AG04449 (cell line): ENCODE measurements around the gene C14orf93.

ENCODE experiments used
- CTCF ChIA-PET: fragments of 350-600 bp; formaldehyde crosslinking; extraction: SDS; loops from one replicate; lab custom pipeline; 2021; ENCODE audit warnings: antibody characterized with exemption; lab: Yijun Ruan, JAX
- POLR2A ChIA-PET: fragments of 400-600, 350-600 bp; formaldehyde crosslinking; extraction: SDS; loops from one replicate; lab custom pipeline; 2020; ENCODE audit warnings: antibody characterized with exemption, inconsistent platforms; lab: Yijun Ruan, JAX
- DNase-seq: peaks from one replicate; pipeline ENCODE4 v3.0.0-alpha.2; 2010; ENCODE audit warnings: low read depth, low spot score
- H3K4me3 ChIP-seq: 2 replicates; pipeline ENCODE4 v1.5.1; 2011; ENCODE audit warnings: low read depth, mild to moderate bottlenecking, control low read depth, low read length
- TF ChIP-seq, protein P1 (sequence below): IDR thresholded peaks from one replicate; pipeline ENCODE4 v1.5.1; 2011; ENCODE audit warnings: mild to moderate bottlenecking, moderate library complexity, low read length, control low read depth, inconsistent platforms; ENCODE audit not compliant: insufficient read depth; ENCODE audit errors: missing control alignments

Gene C14orf93

DNA sequence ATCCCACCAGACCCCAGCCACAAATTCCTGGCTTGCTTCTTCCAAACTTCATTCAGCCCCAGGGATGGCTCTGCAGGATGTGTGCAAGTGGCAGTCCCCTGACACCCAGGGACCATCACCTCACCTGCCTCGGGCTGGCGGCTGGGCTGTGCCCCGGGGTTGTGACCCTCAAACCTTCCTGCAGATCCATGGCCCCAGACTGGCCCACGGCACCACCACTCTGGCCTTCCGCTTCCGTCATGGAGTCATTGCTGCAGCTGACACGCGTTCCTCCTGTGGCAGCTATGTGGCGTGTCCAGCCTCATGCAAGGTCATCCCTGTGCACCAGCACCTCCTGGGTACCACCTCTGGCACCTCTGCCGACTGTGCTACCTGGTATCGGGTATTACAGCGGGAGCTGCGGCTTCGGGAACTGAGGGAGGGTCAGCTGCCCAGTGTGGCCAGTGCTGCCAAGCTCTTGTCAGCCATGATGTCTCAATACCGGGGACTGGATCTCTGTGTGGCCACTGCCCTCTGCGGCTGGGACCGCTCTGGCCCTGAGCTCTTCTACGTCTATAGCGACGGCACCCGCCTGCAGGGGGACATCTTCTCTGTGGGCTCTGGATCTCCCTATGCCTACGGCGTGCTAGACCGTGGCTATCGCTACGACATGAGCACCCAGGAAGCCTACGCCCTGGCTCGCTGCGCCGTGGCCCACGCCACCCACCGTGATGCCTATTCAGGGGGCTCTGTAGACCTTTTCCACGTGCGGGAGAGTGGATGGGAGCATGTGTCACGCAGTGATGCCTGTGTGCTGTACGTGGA, 32.4 kb upstream of the C14orf93 start, which contains the start of gene PSMB11:
Gene PSMB11 (plus strand): TSS at position 51 of the 804 bp plus-strand sequence. CDS start 14 bp downstream, at position 65.
- TF ChIP-seq, protein P1, sequence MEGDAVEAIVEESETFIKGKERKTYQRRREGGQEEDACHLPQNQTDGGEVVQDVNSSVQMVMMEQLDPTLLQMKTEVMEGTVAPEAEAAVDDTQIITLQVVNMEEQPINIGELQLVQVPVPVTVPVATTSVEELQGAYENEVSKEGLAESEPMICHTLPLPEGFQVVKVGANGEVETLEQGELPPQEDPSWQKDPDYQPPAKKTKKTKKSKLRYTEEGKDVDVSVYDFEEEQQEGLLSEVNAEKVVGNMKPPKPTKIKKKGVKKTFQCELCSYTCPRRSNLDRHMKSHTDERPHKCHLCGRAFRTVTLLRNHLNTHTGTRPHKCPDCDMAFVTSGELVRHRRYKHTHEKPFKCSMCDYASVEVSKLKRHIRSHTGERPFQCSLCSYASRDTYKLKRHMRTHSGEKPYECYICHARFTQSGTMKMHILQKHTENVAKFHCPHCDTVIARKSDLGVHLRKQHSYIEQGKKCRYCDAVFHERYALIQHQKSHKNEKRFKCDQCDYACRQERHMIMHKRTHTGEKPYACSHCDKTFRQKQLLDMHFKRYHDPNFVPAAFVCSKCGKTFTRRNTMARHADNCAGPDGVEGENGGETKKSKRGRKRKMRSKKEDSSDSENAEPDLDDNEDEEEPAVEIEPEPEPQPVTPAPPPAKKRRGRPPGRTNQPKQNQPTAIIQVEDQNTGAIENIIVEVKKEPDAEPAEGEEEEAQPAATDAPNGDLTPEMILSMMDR, result no peak
- H3K4me3 ChIP-seq, result no peak within 1 kb of the TSS
- CTCF ChIA-PET, result interaction anchor here (1.0 to 31.7 kb wide), 6 partner anchors 12 to 56 kb away, joined by 4 to 1423 read pairs (median 14); partner anchors contain the start of genes AJUBA and CDH24
- POLR2A ChIA-PET, result no interaction called here
- no peak for DNase-seq

DNA sequence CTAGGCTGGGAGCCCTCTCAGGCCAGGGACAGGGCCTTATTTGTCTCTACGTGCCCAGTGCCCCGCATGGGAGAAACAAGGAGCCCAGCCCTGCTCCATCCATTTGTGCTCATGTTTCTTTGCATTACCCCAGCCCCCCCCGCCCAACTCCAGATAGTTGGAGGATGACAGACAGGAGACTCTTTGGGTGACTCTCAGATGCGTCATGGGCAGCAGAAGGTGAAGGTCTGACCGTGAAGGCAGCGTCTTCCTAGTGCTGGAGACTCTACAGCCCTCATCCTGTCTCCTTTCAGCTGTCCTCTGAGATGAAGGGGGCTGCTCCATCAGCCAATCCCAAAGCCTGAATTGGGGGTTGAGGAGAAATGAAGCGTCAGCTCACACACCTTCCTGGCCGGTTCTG, 31.8 kb upstream of the C14orf93 start:
- no peak for DNase-seq
- POLR2A ChIA-PET, result no interaction called here
- TF ChIP-seq, protein P1, result no peak
- CTCF ChIA-PET, result interaction anchor here (1.0 to 31.7 kb wide), 5 partner anchors 13 to 55 kb away, joined by 4 to 1423 read pairs (median 24); partner anchors contain the start of genes AJUBA and CDH24
- no peak overlapping the region for H3K4me3 ChIP-seq

DNA sequence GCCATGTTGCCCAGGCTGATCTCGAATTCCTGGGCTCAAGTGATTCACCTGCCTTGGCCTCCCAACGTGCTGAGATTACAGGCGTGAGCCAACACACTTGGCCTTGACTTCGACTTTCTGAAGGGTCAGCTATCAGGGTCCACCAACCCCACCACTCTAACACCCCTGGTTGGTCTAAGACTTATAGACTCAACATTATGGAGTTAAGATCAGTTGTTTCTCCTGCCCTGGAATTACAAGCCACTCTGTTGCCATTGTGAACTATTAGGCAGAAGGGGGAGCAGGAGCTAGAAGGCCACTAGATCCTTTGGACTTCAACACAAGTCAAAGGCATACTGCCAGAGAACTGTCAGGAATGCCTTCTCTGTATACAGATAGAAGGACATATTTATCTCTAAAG, 30.2 kb upstream of the C14orf93 start:
- POLR2A ChIA-PET, result no interaction called here
- CTCF ChIA-PET, result interaction anchor here (0.7 to 31.7 kb wide), 5 partner anchors 16 to 54 kb away, joined by 3 to 1423 read pairs (median 3); partner anchors contain the start of gene AJUBA

DNA sequence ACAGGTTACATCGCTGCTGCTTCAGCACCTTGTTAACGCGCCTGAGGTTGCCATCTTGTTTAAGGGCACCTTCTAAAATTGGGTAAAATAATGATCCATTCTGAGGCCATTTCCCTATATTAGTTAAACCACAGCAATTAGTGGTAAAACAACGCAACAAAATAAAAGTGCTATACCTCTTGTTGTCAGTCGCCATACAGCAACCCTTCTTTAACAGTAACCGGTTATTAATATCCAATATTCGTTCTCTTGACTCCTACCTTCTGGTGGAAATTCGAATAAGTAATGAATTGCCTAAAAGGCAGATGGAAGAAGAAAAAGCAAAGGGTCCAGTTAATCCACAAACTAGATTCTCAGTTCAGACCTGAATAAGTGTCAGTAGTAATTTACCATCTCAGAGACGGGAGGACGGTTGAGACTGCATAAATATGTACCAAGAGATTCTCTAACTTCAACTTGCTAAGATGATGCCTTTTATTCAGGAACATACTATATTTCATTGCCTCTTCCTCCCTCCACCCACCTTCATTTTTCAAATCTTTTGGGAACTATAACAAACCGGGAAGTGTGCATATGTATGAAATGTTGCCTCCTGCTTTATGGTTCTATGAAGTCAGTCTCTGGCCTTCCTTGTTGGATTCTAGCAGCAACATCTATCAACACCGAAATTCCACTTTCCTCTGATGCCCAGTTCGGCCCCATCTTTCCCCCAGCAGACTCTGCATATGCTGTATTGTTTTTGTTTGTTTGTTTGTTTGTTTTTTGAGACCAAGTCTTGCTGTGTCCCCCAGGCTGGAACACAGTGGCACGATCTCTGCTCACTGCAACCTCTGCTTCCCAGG, 25.6 kb upstream of the C14orf93 start:
- TF ChIP-seq, protein P1, result no peak
- H3K4me3 ChIP-seq, result peak overlapping the region; percentile 92
- no peak for DNase-seq
- ChIA-PET CTCF (interaction anchor here (0.6 to 1.5 kb wide), 2 partner anchors 20 to 52 kb away, joined by 3 to 5 read pairs; no protein-coding TSS in a partner anchor), POLR2A (interaction anchor here (1.0 kb wide), 1 partner anchor 28 kb away, joined by 3 read pairs; no protein-coding TSS in a partner anchor)

More for the DNA sequence above, 30.2 kb upstream of the C14orf93 start:
- H3K4me3 ChIP-seq, result no peak overlapping the region
- no peak for DNase-seq
- TF ChIP-seq, protein P1, result no peak

DNA sequence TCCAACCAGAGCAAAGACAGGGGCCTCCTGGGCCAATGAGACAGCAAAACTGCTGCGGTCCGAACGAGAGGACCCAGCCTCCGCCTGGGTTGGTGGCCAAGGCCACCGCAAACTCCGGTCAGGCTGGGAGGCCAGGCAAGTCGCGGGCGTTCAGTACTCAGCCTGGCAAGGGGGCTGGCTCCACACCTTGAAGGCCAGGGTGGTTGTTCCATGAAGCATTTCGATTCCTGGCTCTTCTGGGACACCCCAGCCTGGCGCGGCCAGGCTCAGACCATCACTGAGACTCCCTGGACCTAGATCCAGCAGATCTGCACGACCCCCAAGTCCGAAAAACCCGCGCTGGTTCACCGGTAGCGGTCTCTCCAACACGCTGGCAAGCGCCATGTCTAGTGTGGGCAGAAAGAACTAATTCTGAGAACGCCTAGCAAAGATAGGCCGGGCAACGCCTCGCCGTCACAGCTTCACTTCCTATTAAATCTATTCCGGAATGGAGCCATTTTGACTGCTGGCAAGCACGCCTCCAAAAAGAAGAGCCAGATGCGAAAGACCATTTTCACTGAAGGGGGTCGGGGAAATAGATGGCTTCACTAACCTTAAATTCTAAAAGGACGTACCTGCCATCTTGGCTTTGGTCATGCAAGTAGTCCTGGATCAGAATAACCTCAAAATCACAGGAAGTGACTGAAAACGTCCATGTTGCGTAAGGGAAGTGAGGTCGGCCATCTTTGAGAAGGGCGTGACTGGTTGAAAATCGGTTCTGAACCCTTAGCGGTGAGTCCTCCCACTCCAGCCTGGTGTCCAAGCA, 24.8 kb upstream of the C14orf93 start, which contains the start of gene PSMB5:
Gene PSMB5 (minus strand): TSS at position 403 of the 805 bp plus-strand sequence. CDS start 19 bp downstream, at position 384.
- ChIA-PET POLR2A (interaction anchor here (0.6 to 1.0 kb wide), 3 partner anchors 10 to 74 kb away, joined by 3 read pairs; no protein-coding TSS in a partner anchor), CTCF (interaction anchor here (0.6 to 2.4 kb wide), 9 partner anchors 10 to 75 kb away, joined by 3 to 16 read pairs (median 4); no protein-coding TSS in a partner anchor)
- DNase-seq, result peak; percentile 73
- TF ChIP-seq, protein P1, result peak; percentile 3
- H3K4me3 ChIP-seq, result peak within 1 kb of the TSS; percentile 92
